T-cell (primary cell): ENCODE results near the gene ATP6V0B. TPM values are rescaled to one million over a fixed set of nuclear protein-coding genes. Genes with fewer than 3 reads are reported as not detected.

ENCODE experiments used
- ATAC-seq, 4 experiments: fragments of 200-7000 bp in 3 of 4; fragments of 150-1000 bp in 1 of 4; cut with Tn5 transposase; replicated peaks in 1 of 4; 1 replicate in 3 of 4; 2 replicates in 1 of 4; pipeline ENCODE4 v1.10.0; 2021; ENCODE audit warnings: moderate library complexity in 3 of 4, mild to moderate bottlenecking in 2 of 4, moderate number of reproducible peaks in 1 of 4
- CTCF ChIA-PET, 2 donors: fragments of 300-600 bp; sonication (Branson Sonifier 250); formaldehyde crosslinking; loops; one replicate each; lab custom pipeline; 2022; ENCODE audit warnings: antibody characterized with exemption in 2 of 2; lab: Charles Lee
- POLR2A ChIA-PET, 2 donors: fragments of 300-600 bp; sonication (Branson Sonifier 250); formaldehyde crosslinking; loops; one replicate each; lab custom pipeline; 2022; ENCODE audit warnings: antibody characterized with exemption in 2 of 2; lab: Charles Lee
- DNase-seq, 35 experiments: peaks; one replicate each; pipeline versions ENCODE4 v3.0.0 to v3.0.0-alpha.2; 2013 to 2023
- H3K27ac ChIP-seq: one replicate; pipeline ENCODE4 v1.5.1; 2013; ENCODE audit warnings: low read length
- H3K27me3 ChIP-seq, 2 experiments: replicated peaks in 1 of 2; 1 replicate in 1 of 2; 2 replicates in 1 of 2; pipeline versions ENCODE4 v1.6.1 to v1.7.0; 2013; ENCODE audit warnings: low read length in 1 of 2, mixed read lengths in 1 of 2; ENCODE audit not compliant: control insufficient read depth in 2 of 2, insufficient read depth in 2 of 2; ENCODE audit errors: extremely low read depth in 1 of 2
- H3K36me3 ChIP-seq, 2 donors: 1 replicate in 1 of 2; 2 replicates in 1 of 2; pipeline versions ENCODE4 v1.6.1 to v1.7.0; 2013; ENCODE audit warnings: low read length in 1 of 2; ENCODE audit not compliant: control insufficient read depth in 2 of 2, insufficient read depth in 1 of 2; ENCODE audit errors: extremely low read depth in 1 of 2
- H3K4me1 ChIP-seq, 2 experiments: 1 replicate in 1 of 2; 2 replicates in 1 of 2; pipeline versions ENCODE4 v1.6.1 to v1.7.0; 2013; ENCODE audit warnings: low read length in 2 of 2, mixed read lengths in 1 of 2; ENCODE audit not compliant: insufficient read depth in 2 of 2, control insufficient read depth in 1 of 2; ENCODE audit errors: extremely low read depth in 1 of 2
- H3K4me3 ChIP-seq, 2 donors: 1 replicate in 1 of 2; 2 replicates in 1 of 2; pipeline versions ENCODE4 v1.5.1 to v1.7.0; 2013; ENCODE audit warnings: mild to moderate bottlenecking in 2 of 2, low read length in 1 of 2, moderate library complexity in 1 of 2; ENCODE audit not compliant: control insufficient read depth in 1 of 2; ENCODE audit errors: extremely low read depth in 1 of 2
- H3K9me3 ChIP-seq: 2 replicates; pipeline ENCODE4 v1.7.0; 2013
- H3K27ac Mint-ChIP-seq, 2 donors: one replicate each; pipeline ENCODE4 v1.8.0; 2020 to 2021; ENCODE audit warnings: mild to moderate bottlenecking in 2 of 2, mixed read lengths in 2 of 2
- H3K27me3 Mint-ChIP-seq, 2 donors: one replicate each; pipeline ENCODE4 v1.8.0; 2021 to 2022; ENCODE audit warnings: mixed read lengths in 2 of 2
- H3K36me3 Mint-ChIP-seq: one replicate; pipeline ENCODE4 v1.8.0; 2021; ENCODE audit warnings: mixed read lengths
- H3K4me1 Mint-ChIP-seq, 3 donors: one replicate each; pipeline ENCODE4 v1.8.0; 2020 to 2022; ENCODE audit warnings: mixed read lengths in 3 of 3, mild to moderate bottlenecking in 1 of 3
- H3K4me3 Mint-ChIP-seq, 3 donors: one replicate each; pipeline ENCODE4 v1.8.0; 2020 to 2022; ENCODE audit warnings: mild to moderate bottlenecking in 3 of 3, mixed read lengths in 3 of 3, moderate library complexity in 3 of 3
- H3K9me3 Mint-ChIP-seq, 3 donors: one replicate each; pipeline ENCODE4 v1.8.0; 2020 to 2022; ENCODE audit warnings: mixed read lengths in 3 of 3
- WGBS: methylation state at CpG from one replicate; pipeline ENCODE4 v1.1.5; 2013; ENCODE audit warnings: missing lambda C conversion rate; ENCODE audit not compliant: insufficient coverage; 5-methylcytosine and 5-hydroxymethylcytosine counted together
- total RNA-seq, 35 experiments: library from RNA in 6 of 35; stranded (reverse) in 6 of 35; fragments of 120-200 nt in 1 of 35; gene quantifications; one replicate each; pipeline versions ENCODE4 v1.2.1 to v1.2.4 and lab custom pipeline; 2013 to 2026

Gene ATP6V0B
- total RNA-seq, 5 donors from 2014 or later (not counting 1 experiment from before 2014, with no cell fraction given) = 57.5 to 88.6 (median 69.5) TPM

DNA sequence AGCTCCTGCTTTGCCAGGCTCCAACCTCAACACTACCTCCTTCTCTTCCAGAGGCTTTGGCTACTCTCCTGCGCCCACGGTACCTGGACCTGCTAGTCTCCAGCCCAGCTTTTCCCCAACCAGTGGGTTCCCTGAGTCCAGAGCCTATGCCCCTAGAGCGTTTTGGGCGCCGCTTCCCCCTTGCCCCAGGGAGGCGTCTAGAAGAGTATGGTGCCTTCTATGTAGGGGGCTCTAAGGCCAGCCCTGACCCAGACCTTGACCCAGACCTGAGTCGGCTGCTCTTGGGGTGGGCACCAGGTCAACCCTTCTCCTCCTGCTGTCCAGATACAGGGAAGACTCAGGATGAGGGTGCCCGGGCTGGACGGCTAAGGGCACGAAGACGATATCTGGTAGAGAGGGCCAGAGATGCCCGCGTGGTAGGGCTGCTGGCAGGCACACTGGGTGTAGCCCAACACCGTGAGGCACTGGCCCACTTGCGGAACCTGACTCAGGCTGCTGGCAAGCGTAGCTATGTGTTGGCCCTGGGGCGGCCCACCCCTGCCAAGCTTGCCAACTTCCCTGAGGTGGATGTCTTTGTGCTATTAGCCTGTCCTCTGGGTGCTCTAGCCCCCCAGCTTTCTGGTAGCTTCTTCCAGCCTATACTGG, 3.3 kb upstream of the ATP6V0B start:
- H3K36me3 ChIP-seq = peaks cover 0 to 21% of the 10 kb centered on the region in 2 donors
- ChIA-PET CTCF (no interaction called here), POLR2A (no interaction called here)
- Mint-ChIP-seq H3K4me3 (peak overlapping the region; percentile 88 to 96 (median 91)), H3K9me3 (no peaks in the 10 kb centered on the region), H3K36me3 (peaks cover 14% of the 10 kb centered on the region), H3K4me1 (peaks cover 40 to 47% (median 47%) of the 10 kb centered on the region in 3 donors), H3K27me3 (no peaks in the 10 kb centered on the region), H3K27ac (no peak overlapping the region)
- DNase-seq (no peak), ATAC-seq (no peak)
- 98% methylated on average over 9 of the region's 17 CpGs for WGBS
- no peaks in the 10 kb centered on the region for H3K27me3 ChIP-seq
- no peak overlapping the region for H3K27ac ChIP-seq
- H3K9me3 ChIP-seq = no peaks in the 10 kb centered on the region
- peaks cover 16 to 50% of the 10 kb centered on the region in 2 experiments for H3K4me1 ChIP-seq
- H3K4me3 ChIP-seq = no peak overlapping the region

GRCh38 chr1:43973981-43974442, 748 bp upstream of the ATP6V0B start:
- H3K9me3 ChIP-seq = no peaks in the 10 kb centered on the region
- peak overlapping the region; percentile 80 for H3K27ac ChIP-seq
- peak in 1 of 4 experiments; percentile 0 for ATAC-seq
- POLR2A ChIA-PET = no interaction called here
- peaks cover 18 to 65% of the 10 kb centered on the region in 2 experiments for H3K4me1 ChIP-seq
- peak overlapping the region; percentile 91 to 99 for H3K4me3 ChIP-seq
- Mint-ChIP-seq H3K9me3 (no peaks in the 10 kb centered on the region), H3K36me3 (peaks cover 26% of the 10 kb centered on the region), H3K27ac (peak overlapping the region; percentile 94 to 97), H3K4me1 (peaks cover 63 to 71% (median 64%) of the 10 kb centered on the region in 3 donors), H3K27me3 (no peaks in the 10 kb centered on the region), H3K4me3 (peak overlapping the region; percentile 88 to 90 (median 88))
- CTCF ChIA-PET = no interaction called here
- H3K36me3 ChIP-seq = peaks cover 3 to 41% of the 10 kb centered on the region in 2 donors
- peaks cover 0 to 9% of the 10 kb centered on the region in 2 experiments for H3K27me3 ChIP-seq
- DNase-seq = no peak
- WGBS = 44% methylated on average over 9 of the region's 9 CpGs

- ATAC-seq = peak in 3 of 4 experiments; percentile 2 to 22 (median 11)
- POLR2A ChIA-PET = interaction anchor here (0.5 to 0.6 kb wide), 3 partner anchors 13 to 698 kb away, joined by 4 to 6 read pairs (median 5); no protein-coding TSS in a partner anchor
These were observed 645 bp downstream of the ATP6V0B start for GRCh38 chr1:43975249-43975961.

DNA sequence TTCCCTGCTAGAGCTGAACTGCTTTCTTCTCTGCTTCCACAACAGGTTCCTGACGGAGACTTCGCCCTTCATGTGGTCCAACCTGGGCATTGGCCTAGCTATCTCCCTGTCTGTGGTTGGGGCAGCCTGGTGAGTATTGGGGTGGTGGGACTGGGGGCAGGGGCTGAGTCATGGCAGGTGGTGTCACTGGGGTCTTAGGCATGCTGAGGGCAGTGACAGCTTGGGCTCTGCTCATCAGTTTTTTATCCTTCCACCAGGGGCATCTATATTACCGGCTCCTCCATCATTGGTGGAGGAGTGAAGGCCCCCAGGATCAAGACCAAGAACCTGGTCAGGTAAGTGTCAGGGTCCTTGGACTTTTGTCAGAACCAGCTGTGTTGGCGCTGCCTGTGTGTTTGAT, 1.3 kb downstream of the ATP6V0B start:
- H3K27ac ChIP-seq = no peak overlapping the region
- Mint-ChIP-seq H3K4me1 (peaks cover 44 to 59% (median 53%) of the 10 kb centered on the region in 3 donors), H3K36me3 (peaks cover 26% of the 10 kb centered on the region), H3K27ac (peak overlapping the region; percentile 68 to 75), H3K27me3 (peaks cover 0 to 5% of the 10 kb centered on the region in 2 donors), H3K4me3 (peak overlapping the region; percentile 88 to 90 (median 88)), H3K9me3 (no peaks in the 10 kb centered on the region)
- peak overlapping the region; percentile 91 to 99 for H3K4me3 ChIP-seq
- peaks cover 0 to 24% of the 10 kb centered on the region in 2 experiments for H3K27me3 ChIP-seq
- H3K4me1 ChIP-seq = peaks cover 13 to 56% of the 10 kb centered on the region in 2 experiments
- CTCF ChIA-PET = interaction anchor here in 1 of 2 donors (0.6 kb wide), 1 partner anchor 71 kb away, joined by 4 read pairs; no protein-coding TSS in a partner anchor
- ATAC-seq (no peak), DNase-seq (no peak)
- peaks cover 3 to 39% of the 10 kb centered on the region in 2 donors for H3K36me3 ChIP-seq
- no peaks in the 10 kb centered on the region for H3K9me3 ChIP-seq
- POLR2A ChIA-PET = no interaction called here
- 100% methylated on average over 1 of the region's 4 CpGs for WGBS

More at GRCh38 chr1:43975249-43975961, 645 bp downstream of the ATP6V0B start:
- H3K27ac Mint-ChIP-seq = peak overlapping the region; percentile 68 to 75
- Histone ChIP-seq H3K36me3 (peaks cover 3 to 41% of the 10 kb centered on the region in 2 donors), H3K27ac (peak overlapping the region; percentile 80), H3K27me3 (peaks cover 0 to 18% of the 10 kb centered on the region in 2 experiments), H3K4me1 (peaks cover 15 to 61% of the 10 kb centered on the region in 2 experiments), H3K4me3 (peak overlapping the region; percentile 91 to 99), H3K9me3 (no peaks in the 10 kb centered on the region)
- WGBS = under 1% methylated on average over 27 of the region's 34 CpGs
- DNase-seq = peak in 28 of 35 experiments; percentile 17 to 71 (median 36)
- H3K27me3 Mint-ChIP-seq = peaks cover 0 to under 1% of the 10 kb centered on the region in 2 donors
- H3K9me3 Mint-ChIP-seq = no peaks in the 10 kb centered on the region
- H3K36me3 Mint-ChIP-seq = peaks cover 26% of the 10 kb centered on the region
- CTCF ChIA-PET = interaction anchor here in 1 of 2 donors (0.6 to 1.1 kb wide), 2 partner anchors 30 to 72 kb away, joined by 3 to 4 read pairs; no protein-coding TSS in a partner anchor
- H3K4me3 Mint-ChIP-seq = peak overlapping the region; percentile 88 to 90 (median 88)
- peaks cover 50 to 62% (median 56%) of the 10 kb centered on the region in 3 donors for H3K4me1 Mint-ChIP-seq

GRCh38 chr1:43976890-43977289, 2.1 kb downstream of the ATP6V0B start:
- Histone ChIP-seq H3K27me3 (peaks cover 0 to 28% of the 10 kb centered on the region in 2 experiments), H3K27ac (no peak overlapping the region), H3K4me1 (peaks cover 13 to 48% of the 10 kb centered on the region in 2 experiments), H3K4me3 (peak overlapping the region in 1 of 2 donors; percentile 10), H3K36me3 (peaks cover 3 to 34% of the 10 kb centered on the region in 2 donors), H3K9me3 (no peaks in the 10 kb centered on the region)
- DNase-seq = no peak
- ChIA-PET CTCF (interaction anchor here (0.6 to 0.9 kb wide), 2 partner anchors 60 to 62 kb away, joined by 3 to 4 read pairs; no protein-coding TSS in a partner anchor), POLR2A (no interaction called here)
- no peak for ATAC-seq
- Mint-ChIP-seq H3K4me1 (peaks cover 41 to 56% (median 51%) of the 10 kb centered on the region in 3 donors), H3K27me3 (peaks cover 0 to 5% of the 10 kb centered on the region in 2 donors), H3K27ac (no peak overlapping the region), H3K4me3 (peak overlapping the region; percentile 88 to 90 (median 88)), H3K9me3 (no peaks in the 10 kb centered on the region), H3K36me3 (peaks cover 25% of the 10 kb centered on the region)
- 96% methylated on average over 8 of the region's 8 CpGs for WGBS
